GM18909 (cell line): ENCODE data around the gene GLYR1.

Source experiments
- ATAC-seq: cut with Tn5 transposase; IDR thresholded peaks from one replicate; pipeline ENCODE4 v1.9.1; 2021; ENCODE audit warnings: mild to moderate bottlenecking; ENCODE audit not compliant: unreplicated experiment, poor library complexity

Gene GLYR1

DNA sequence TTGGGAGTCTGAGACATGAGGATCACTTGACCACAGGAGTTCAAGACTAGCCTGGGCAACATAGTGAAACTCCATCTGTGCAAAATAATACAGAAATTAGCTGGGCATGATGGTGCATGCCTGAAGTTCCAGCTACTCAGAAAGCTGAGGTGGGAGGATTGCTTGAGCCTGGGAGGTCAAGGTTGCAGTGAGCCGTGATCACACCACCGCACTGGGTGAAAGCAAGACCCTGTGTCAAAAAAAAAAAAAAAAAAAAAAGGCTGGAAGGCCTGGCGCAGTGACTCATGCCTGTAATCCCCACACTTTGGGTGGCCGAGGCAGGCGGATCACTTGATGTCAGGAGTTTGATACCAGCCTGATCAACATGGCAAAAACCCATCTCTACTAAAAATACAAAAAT, 8.3 kb upstream of the GLYR1 start:
- no peak for ATAC-seq

DNA sequence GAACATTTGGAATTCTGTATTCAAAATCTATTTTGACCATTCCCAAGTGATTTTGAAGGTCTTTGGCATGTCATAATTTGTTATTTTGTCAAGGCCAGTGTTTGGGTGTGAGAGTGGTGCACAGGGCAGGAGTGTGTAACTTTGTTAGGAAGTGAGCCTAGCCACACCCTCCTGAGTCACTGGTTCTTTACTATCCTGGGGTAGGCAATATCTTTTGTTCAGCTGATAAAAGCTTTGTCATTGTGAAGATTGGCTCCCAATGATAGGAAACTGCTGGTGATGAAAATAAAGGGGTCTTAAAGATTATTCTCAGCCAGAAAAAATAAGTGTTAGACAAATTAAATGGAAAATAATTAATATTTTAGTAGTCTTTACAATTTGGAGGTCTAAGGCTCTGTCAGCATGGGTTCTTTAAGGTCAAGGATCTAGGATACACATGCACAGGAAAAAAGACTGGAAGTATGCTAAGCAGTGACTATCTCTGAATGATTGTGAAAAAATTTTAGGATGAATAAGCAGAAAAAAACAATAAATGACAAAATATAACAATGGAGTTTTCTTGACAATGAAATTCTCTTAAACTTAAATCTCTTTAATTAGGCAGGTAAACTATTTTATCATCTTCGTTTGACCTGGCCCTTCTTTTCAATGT, 5.3 kb upstream of the GLYR1 start:
- ATAC-seq, result no peak

DNA sequence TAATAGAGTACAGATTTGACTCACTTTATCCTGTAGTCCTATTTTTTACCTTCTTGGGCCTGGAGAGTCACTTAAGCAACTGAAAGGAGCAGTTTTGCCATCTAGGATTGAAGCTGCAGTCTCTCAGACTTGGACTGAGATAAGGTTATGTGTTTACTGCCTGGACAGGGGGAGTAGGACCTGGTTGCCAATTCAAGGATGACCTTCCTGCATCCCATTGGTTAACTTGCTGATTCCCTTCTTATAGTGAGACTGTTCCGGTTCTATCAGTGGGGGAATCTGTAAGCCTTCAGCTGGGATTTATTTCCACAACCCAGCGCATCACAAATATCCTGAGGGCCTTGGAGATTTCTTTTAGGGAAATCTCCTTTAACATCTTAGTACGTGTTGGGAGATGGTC, 3.1 kb upstream of the GLYR1 start:
- no peak for ATAC-seq

DNA sequence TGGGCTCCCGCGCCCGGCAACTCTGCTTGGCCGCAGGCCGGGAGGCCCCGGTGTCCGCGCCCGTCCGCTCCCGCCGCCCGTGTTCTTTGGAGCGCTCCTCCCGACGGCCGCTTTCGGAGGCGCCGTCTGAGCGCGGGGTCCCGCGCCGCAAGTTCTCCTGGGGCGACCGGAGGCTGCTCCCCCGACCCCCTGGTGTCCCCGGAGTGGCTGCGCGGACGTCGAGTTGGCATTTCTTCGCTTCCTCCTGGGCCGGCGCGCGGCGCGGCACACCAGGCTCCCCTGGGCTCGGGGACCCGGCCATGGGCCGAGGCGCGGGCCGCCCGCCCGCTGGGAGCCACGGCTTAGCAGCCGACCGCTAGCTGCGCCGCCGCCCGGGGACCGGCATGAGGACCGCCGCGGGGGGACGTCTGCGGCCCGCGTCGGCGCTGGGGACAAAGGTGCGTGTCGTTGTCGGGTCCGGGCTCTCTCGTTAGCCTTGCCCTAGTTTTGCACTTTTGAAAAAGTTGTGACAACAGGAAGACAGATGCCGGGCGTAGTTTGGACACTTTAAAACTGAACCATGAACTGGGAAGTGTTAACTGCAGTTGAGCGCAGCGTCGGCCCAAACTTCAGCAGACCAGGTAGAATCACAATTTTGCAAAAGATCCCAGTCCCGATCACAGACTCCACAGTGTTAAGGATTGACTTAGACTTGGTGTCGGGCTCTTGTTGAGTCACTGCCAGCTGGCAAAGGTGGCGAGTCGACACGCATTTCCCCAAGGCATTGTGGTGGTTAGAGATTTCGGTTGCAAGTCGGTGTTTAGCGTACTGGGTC, 893 bp upstream of the GLYR1 start:
- peak; percentile 26 for ATAC-seq

DNA sequence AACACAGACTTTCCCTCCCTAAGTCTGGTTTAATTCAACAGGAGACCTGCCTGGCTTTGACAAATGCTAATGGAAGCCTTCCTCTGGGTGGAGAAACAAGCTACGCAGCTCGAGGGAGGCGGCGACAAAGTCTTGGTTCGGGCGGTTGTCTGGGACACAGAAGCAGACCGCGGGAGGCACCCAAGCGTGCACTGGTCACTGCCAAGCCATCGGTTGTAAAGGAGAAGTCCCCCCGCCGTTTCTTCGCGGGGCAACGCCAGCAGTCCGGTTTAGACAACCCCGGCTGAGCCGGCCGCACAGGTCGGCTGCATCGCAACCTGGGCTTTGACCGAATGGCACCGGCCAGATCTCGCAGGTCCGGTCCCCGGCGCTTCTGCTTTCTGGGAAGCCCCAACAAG, 586 bp downstream of the GLYR1 start:
- ATAC-seq, result peak; percentile 36

DNA sequence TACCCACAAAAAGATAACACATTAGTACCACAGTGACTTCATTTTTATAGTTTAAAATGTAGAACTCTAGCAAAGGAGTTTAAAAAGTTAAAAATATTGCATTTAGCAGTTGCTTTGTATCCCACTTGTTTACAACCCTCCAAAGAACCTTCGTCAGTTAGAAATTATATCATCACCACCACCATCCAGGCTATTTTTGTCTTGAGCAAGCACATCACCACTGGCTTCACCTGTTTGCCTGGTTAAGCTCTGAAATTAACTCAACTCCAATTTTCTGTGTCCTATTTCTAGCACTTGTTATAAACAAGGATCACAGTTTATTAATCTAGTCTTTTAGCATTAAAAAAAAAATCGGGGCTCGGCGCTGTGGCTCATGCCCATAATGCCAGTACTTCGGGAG, 6.1 kb downstream of the GLYR1 start:
- no peak for ATAC-seq

DNA sequence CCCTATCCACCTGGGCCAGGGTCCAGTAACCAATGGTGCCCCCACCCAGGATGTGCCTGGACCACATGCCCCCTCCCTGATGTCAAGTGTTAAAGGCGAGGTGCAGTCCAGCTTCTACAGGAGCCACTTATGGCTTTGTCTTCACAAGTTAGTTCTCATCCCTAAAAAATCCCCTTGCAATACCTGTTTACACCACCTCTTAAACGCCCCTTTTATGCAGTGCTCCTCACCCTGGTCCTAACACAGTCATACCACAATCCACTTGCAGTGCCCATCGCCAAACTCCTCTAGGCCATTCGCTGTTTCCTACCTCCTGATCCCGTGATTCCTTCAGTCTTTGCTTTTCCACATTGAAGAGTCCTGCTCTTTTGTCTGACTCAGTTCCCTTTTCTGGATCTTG, 7.1 kb downstream of the GLYR1 start:
- no peak for ATAC-seq

DNA sequence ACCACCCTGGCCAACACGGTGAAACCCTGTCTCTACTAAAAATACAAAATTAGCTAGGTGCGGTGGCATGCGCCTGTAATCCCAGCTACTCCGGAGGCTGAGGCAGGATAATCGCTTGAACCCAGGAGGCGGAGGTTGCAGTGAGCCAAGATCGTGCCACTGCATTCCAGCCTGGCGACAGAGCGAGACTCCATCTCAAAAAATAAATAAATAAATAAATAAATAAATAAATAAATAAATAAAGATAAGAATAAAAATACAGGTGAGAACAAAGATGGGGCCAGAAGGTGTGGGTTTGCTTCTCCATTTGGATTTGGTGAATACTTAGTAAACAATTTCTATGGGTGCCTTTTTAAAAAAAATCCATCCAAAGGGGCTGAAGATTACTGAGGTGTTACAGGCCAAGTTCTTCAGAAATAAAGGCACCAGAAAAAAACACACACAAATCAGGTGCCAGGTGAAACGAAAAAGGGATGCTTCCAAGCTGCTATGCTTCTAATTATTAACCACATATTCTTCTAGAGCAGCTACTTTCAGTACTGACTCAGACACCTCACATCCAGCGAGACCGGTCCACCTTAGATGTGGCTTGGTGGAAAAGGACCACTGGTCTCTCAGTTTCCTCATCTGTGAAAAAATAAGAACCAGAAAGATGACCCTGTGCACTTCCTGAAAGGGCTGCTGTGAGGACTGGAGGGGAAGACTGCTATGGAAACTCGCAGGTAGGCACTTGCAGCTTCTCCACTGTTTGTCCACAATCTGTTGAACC, 9.2 kb downstream of the GLYR1 start:
- ATAC-seq, result no peak

DNA sequence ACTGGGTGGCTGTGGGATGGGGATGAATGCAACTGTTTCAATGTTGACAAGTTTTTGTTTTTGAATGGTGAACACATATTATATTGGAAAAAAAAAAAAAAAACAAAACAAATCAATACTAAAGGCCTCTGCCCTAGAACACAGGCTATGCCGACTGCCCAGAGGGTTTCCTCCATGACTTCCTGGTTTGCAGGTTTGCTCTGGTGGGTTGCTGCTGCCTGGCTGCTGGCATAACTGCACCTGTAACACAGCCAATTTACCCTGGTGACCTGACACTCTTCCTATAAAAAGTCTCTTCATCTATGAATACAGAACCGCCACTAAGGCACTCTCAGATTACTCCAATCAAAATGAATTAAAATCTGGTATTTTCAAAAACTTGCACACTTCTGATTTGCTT, 10.4 kb downstream of the GLYR1 start:
- no peak for ATAC-seq

DNA sequence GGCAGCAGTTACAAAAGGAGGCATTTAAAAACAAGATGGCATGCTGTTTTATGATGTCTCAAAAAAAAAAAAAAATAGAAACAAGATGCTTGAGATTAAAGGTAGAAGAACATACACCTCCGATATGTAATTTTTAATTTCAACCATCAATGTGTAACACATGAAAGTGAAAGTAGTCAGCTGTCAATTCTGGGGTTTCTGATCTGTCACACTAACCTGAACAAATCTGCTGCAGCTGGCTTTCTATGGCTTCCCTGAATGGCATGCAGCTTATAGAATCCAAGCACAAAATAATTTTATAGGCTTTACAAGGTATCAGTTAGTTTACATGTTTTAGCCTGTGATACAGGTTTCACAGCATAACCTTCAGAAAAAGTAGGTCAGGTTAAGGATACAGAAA, 13.5 kb downstream of the GLYR1 start:
- no peak for ATAC-seq

DNA sequence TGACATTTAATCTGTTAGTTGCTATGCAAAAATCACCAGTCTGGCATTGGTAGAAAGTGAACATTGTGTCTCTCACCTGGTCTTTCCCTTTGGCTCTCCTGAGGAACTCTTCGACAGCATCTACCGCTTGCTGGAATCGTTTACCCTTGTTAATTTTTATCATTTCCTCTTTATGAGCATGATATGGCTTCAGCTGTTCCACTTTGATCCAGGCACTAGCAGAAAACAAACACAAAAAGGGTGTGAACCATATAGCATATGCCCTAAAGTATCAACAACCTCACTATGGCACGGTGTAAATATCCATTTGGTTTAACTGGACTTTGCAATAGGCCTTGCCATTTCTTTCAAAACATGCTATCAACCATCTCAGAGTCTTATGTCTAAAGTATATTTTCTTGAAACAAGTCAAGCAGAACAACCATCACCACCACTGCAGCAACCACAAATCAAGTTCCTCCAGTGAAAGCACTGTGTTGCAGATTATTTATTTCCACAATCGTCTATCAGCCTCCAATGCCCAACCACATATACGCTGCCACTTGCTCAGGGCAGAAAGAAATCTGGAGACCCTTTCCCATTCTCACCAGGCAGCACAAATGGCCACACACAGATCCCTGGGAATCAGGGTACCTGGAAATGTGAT, 14.3 kb downstream of the GLYR1 start:
- ATAC-seq, result no peak

DNA sequence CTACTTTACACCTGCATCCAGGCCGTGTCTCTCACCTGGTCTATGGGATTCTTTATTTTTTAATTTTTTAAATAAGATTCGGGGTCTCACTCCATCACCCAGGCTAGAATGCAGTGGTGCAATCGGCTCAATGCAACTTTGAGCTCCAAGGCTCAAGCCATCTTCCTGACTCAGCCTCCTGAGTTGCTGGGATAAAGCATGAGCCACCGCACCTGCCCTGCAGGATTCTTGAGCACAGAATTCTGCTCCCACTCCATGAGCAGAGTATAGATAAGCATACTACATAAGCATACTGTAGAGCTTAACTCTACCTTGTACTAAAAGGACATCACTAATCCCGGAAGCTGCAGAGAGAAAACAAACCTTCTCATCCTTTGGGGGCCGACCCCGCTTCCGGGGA, 15.5 kb downstream of the GLYR1 start:
- no peak for ATAC-seq

DNA sequence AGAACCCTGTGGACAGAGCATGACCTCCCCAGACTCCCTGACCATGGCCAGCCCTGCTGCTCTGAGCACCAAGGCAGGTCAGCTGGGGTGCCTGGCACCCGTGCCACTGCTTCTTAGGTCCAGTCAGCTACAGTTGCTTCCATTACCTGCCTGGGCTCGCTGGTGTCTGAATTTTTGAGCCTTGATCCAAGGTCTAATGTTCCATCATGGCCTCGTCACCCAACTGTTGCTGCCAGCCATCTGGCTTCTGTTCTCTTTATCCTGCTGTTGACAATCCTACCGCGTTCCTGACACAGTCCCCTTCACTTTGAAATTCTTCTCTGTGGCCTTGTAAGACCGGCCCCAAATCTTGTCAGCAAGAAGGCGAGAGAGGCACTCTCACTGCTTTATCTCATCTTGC, 16.7 kb downstream of the GLYR1 start:
- no peak for ATAC-seq

DNA sequence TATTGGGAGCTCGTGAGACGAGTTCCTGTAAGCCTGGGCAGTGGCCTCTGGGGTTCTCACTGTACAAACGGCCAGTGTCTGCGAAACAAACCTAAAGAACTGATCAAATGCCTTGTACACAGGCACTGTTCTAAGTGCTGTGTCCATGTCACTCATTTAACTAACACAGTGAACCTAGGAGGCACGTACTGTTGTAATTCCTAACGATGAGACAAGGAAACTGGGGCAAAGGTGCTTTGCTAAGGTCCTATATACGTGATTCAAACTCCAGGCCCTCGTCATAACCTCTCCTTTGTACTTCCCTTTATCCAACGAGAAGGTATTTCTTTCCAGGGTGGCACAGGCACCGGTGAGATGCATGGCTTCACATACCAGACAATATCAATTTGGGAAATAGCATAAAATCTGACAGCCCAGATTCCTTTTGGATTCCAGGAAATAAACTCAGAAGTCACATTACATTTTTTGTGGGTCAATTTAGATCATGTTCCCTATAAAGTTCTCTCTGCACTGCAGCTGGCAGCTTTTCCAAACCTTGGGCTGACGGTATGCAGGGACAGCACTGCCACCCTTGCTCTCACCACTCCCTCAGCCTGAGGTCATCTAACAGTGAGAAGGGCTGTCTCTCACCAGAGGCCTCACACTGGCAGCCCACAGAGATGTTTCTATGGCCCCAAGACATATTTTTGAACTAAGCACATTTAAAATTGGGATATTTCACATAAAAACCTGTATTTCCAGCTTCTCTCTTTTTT, 18.3 kb downstream of the GLYR1 start:
- no peak for ATAC-seq

DNA sequence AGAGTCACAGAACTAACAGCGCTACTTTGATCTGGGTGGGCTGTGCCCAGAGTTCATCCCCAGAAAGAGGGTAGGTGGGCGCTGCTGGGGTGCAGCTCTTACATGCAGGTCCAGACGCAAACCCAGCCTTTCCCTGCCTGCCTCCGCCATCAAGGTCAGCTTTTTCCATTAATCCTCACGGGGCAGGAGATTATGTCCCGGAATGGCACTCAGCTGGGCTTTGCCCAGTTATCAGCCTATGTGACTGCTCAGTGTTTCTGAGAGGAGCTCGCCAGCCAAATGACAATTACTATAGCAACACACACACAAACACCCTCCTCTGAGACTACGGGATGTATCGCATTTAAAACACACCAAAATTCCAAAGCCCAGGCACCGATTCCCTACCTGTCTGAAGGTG, 20.1 kb downstream of the GLYR1 start:
- ATAC-seq, result no peak

DNA sequence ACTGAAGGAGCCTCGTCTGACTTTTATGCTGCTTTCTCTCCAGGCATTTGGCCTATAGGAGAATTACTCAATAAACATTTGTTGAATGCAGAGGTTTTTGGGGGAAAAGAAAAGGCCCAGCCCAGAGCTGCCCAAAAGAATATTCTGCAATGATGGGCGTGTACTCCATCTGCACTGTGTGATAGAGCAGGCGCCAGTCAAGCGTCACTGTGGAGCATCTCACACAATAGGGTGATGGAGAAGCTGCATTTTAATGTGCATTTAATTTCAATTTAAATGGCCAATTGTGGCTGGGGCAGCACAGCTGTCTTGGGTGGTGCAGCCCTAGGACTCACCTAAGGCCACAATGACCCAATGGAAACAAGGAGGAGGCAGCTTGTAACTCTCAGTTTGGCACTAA, 20.6 kb downstream of the GLYR1 start:
- ATAC-seq, result no peak

DNA sequence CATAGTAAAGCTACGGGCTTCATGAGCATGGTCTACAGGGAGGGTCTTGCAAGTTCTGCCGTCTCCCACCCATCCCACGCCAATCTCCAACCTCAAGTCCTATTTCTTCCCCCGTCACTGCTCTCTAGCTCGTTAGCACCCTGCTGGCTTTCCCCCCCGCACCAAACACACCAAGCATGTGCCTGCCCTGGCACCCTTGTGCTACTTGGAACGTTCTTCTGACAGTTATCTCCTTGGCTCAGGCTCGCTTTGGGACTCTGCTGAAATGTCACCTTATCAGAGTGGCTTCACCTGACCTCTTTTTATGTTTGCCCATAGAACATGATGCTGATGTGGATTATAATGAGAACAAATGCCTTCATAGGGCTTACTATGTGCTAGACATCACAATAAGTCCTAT, 21.9 kb downstream of the GLYR1 start:
- ATAC-seq, result no peak

DNA sequence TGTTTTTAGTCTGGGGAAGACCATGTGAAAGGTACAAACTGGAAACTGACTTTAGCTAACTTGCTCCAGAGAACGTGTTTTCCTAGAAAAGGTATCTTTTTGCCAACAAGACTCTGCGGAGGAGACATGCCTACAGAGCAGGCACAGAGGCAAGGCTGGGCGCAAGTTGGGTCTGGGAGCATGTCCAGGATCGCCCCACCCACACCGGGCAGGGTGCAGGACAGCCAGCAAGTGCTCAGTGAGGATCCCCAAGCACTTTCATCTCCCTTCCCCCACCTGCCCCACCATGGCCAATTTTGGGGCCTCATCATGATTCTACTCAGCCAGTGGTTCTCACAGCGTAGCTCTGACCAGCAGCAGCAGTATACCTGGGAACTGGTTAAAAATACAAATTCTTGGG, 26.4 kb downstream of the GLYR1 start:
- ATAC-seq, result no peak

DNA sequence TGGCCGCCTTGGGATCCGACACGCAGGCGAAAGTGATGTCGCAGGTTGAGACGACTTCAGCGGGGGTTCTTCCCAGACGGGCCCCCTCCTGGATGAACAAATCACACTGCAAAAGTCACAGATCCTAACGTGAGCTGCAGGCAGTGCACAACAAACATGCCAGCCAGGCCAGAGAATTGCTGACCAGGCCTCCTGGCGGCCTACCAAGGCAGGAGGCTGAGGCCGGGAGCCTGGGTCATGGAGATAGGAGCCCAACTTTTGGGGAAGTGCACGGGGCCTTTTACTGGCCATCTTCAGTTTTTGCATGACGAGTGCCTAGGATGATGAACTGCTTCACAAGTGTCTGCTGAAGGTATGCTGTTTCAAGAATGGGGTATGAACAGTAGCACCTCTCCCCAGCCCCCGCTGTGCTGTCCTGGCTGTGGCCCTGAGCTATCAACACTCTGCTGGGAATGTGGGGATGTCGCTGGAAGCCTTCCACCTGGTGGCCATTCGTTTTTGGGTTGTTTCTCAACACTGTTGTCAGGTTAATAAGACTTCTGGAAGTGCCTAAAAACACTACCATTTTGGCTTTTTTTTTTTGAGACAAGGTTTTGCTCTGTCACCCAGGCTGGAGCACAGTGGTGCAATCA, 32.4 kb downstream of the GLYR1 start:
- ATAC-seq, result no peak

DNA sequence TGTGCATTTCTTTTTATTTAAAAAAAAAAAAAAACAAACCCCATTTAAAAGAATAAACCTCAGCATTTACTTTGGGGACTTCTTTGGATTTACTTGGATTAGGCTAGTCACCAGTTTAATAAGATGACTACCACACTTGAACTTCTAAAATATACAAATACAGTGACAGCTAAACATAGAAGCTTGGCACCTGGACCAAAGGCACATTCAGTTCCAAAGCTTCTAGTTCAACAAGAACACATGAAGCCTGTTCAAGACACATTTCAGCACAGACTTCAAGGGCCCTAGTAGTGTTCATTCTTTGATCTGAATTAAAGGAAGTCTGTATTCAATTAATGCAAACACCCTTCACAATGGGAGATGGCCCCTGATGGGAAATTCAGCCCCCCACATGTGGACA, 33.0 kb downstream of the GLYR1 start:
- no peak for ATAC-seq
